ENCODE measurements around the gene KCNK2. TPM values are rescaled to one million over a fixed set of nuclear protein-coding genes. Genes with fewer than 3 reads are reported as not detected.

Gene KCNK2
- total RNA-seq, 1 experiment from 2014 or later, result 0.44 TPM

DNA sequence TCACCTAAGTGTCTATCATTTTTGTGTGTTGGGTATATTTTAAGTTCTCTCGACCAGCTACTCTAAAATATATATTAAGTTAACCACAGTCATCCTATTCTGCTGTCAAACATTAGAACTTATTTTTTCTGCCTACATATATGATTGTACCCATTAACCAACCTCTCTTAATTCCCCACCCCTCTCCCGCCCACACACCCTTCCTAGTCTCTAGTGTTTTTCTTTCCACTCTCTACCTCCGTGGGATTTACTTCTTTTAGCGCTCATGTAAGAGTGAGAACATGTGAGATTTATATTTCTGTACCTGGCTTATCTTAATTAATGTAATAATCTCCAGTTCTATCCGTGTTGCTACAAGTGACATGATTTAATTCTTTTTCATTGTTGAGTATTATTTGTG lies 26.6 kb downstream of the KCNK2 start:
- no peaks in the 10 kb centered on the region for H3K9me3 ChIP-seq (ENCODE audit: control insufficient read depth, low read depth, low read length)
- no peak overlapping the region for H4K5ac ChIP-seq (ENCODE audit: insufficient read length, low read depth, low read length)
- no peak overlapping the region for H4K91ac ChIP-seq (ENCODE audit: insufficient read length, low read depth, low read length)
- H3K27ac Mint-ChIP-seq, result no peak overlapping the region
- no peak overlapping the region for H3K27ac ChIP-seq (ENCODE audit: insufficient read length, low read depth, low read length)
- no peak overlapping the region for H3K56ac ChIP-seq (ENCODE audit: insufficient read length, low read depth, low read length)
- H3K4me2 ChIP-seq (ENCODE audit: insufficient read depth, insufficient read length, low read length), result no peak overlapping the region
- no peaks in the 10 kb centered on the region for H3K23me2 ChIP-seq (ENCODE audit: insufficient read length, low read depth, low read length, poor library complexity, severe bottlenecking)
- 100% methylated on average over 1 of the region's 5 CpGs for WGBS (ENCODE audit: extremely low coverage, insufficient read length, low lambda C conversion rate)
- H3K79me2 ChIP-seq (ENCODE audit: insufficient read depth, low read length), result no peaks in the 10 kb centered on the region
- H4K20me1 ChIP-seq (ENCODE audit: control insufficient read depth, insufficient read depth, insufficient read length), result no peaks in the 10 kb centered on the region
- H3K4me1 Mint-ChIP-seq, result no peaks in the 10 kb centered on the region; a peak in 1 of 4 replicates
- H3K18ac ChIP-seq (ENCODE audit: insufficient read length, low read depth, low read length), result no peak overlapping the region
- H4K8ac ChIP-seq (replicated peaks; ENCODE audit: insufficient read length, low read depth, low read length), result no peak overlapping the region
- H3K9ac ChIP-seq (ENCODE audit: extremely low read depth, insufficient read length, low read length), result no peak overlapping the region
- H2BK12ac ChIP-seq (ENCODE audit: insufficient read length, low read depth, low read length), result no peak overlapping the region
- peaks cover 0 to 5% (median 2%) of the 10 kb centered on the region in 3 experiments; a peak in 1 of 7 replicates for H3K36me3 Mint-ChIP-seq (ENCODE audit: insufficient read depth in 1 of 3, low read depth in 3 of 3)
- no peak overlapping the region for H2BK15ac ChIP-seq (ENCODE audit: low read depth, low read length)
- H2AFZ ChIP-seq (ENCODE audit: low read length), result no peak overlapping the region
- no peak overlapping the region for H3K23ac ChIP-seq (ENCODE audit: insufficient read length, low read depth, low read length)
- H3K27me3 ChIP-seq (ENCODE audit: insufficient read depth, low read length), result no peaks in the 10 kb centered on the region
- no peaks in the 10 kb centered on the region for H3K27me3 Mint-ChIP-seq (ENCODE audit: low read depth)
- H2AK5ac ChIP-seq (ENCODE audit: insufficient read length, low read length), result no peak overlapping the region
- H2BK5ac ChIP-seq (ENCODE audit: insufficient read length, low read length), result no peak overlapping the region
- H3K4me1 ChIP-seq (ENCODE audit: insufficient read depth, low read length), result no peaks in the 10 kb centered on the region
- H3T11ph ChIP-seq (ENCODE audit: low read length), result no peak overlapping the region
- H2BK20ac ChIP-seq (ENCODE audit: low read depth, low read length, poor library complexity, severe bottlenecking), result no peak overlapping the region
- TF ChIP-seq, protein P1, sequence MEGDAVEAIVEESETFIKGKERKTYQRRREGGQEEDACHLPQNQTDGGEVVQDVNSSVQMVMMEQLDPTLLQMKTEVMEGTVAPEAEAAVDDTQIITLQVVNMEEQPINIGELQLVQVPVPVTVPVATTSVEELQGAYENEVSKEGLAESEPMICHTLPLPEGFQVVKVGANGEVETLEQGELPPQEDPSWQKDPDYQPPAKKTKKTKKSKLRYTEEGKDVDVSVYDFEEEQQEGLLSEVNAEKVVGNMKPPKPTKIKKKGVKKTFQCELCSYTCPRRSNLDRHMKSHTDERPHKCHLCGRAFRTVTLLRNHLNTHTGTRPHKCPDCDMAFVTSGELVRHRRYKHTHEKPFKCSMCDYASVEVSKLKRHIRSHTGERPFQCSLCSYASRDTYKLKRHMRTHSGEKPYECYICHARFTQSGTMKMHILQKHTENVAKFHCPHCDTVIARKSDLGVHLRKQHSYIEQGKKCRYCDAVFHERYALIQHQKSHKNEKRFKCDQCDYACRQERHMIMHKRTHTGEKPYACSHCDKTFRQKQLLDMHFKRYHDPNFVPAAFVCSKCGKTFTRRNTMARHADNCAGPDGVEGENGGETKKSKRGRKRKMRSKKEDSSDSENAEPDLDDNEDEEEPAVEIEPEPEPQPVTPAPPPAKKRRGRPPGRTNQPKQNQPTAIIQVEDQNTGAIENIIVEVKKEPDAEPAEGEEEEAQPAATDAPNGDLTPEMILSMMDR (conservative IDR thresholded peaks at IDR 0.05), result no peak
- no peak overlapping the region for H3K4ac ChIP-seq (ENCODE audit: low read depth, low read length)
- H3K4me3 Mint-ChIP-seq, result no peak overlapping the region
- H3K79me1 ChIP-seq (ENCODE audit: insufficient read depth, low read depth, low read length, poor library complexity, severe bottlenecking), result no peaks in the 10 kb centered on the region
- H2BK120ac ChIP-seq (ENCODE audit: low read depth, low read length, poor library complexity, severe bottlenecking), result no peak overlapping the region
- H3K9me3 Mint-ChIP-seq, result peaks cover 4 to 8% of the 10 kb centered on the region in 2 experiments; a peak in 3 of 5 replicates
- no peak for DNase-seq
- no peak overlapping the region for H3K14ac ChIP-seq (ENCODE audit: insufficient read depth, low read length)
